IMR-90 (cell line): Measurements from ENCODE around the gene GAS7. TPM values are rescaled to one million over a fixed set of nuclear protein-coding genes. Genes with fewer than 3 reads are reported as not detected.

ENCODE experiments used
- ATAC-seq: fragments of 200-7000 bp; cut with Tn5 transposase; 2 replicates; pipeline ENCODE4 v1.9.1; 2020; ENCODE audit warnings: low read depth, mild to moderate bottlenecking, moderate library complexity
- BruUV-seq: library from RNA; stranded (reverse); fragments of 400-500 nt; replicated peaks from 2 replicates; lab custom pipeline; 2021; lab: Mats Ljungman, UMichigan
- CTCF ChIA-PET: fragments of 300-600 bp; formaldehyde crosslinking; extraction: SDS; loops from one replicate; lab custom pipeline; 2021; ENCODE audit warnings: antibody characterized with exemption; lab: Yijun Ruan, JAX
- POLR2A ChIA-PET: fragments of 300-600 bp; sonication (Branson Sonifier 250); formaldehyde crosslinking; loops from one replicate; lab custom pipeline; 2022; ENCODE audit warnings: antibody characterized with exemption; ENCODE audit not compliant: unreplicated experiment; lab: Charles Lee
- DNase-seq: peaks from one replicate; pipeline ENCODE4 v3.0.0; 2013
- H2AFZ ChIP-seq: replicated peaks from 2 replicates; pipeline ENCODE3; 2013; ENCODE audit warnings: low read length, mild to moderate bottlenecking; ENCODE audit not compliant: poor library complexity
- H2AK5ac ChIP-seq: 2 replicates; pipeline ENCODE4 v1.6.1; 2013; ENCODE audit warnings: low read depth, low read length, inconsistent platforms
- H2AK9ac ChIP-seq: replicated peaks from 2 replicates; pipeline ENCODE3; 2013; ENCODE audit warnings: mild to moderate bottlenecking, low read depth, low read length, moderate library complexity; ENCODE audit not compliant: poor library complexity
- H2BK120ac ChIP-seq: 2 replicates; pipeline ENCODE4 v1.6.1; 2013; ENCODE audit warnings: low read depth, low read length, inconsistent platforms
- H2BK15ac ChIP-seq: 3 replicates; pipeline ENCODE4 v1.6.1; 2013; ENCODE audit warnings: low read depth, low read length, inconsistent platforms
- H2BK20ac ChIP-seq: 2 replicates; pipeline ENCODE4 v1.6.1; 2013; ENCODE audit warnings: low read depth, mild to moderate bottlenecking, inconsistent platforms, low read length, moderate library complexity
- H2BK5ac ChIP-seq: 2 replicates; pipeline ENCODE4 v1.6.1; 2013; ENCODE audit warnings: mild to moderate bottlenecking, low read depth, low read length, inconsistent platforms; ENCODE audit not compliant: poor library complexity, severe bottlenecking
- H3K14ac ChIP-seq: replicated peaks from 2 replicates; pipeline ENCODE4 v1.6.1; 2013; ENCODE audit warnings: low read depth, low read length, inconsistent platforms
- H3K18ac ChIP-seq: 2 replicates; pipeline ENCODE4 v1.6.1; 2013; ENCODE audit warnings: low read depth, low read length, control low read depth
- H3K23ac ChIP-seq: 2 replicates; pipeline ENCODE4 v1.6.1; 2013; ENCODE audit warnings: low read depth, low read length, inconsistent platforms
- H3K27ac ChIP-seq: 2 replicates; pipeline ENCODE4 v1.5.1; 2013; ENCODE audit warnings: mild to moderate bottlenecking, control low read depth, low read length; ENCODE audit not compliant: insufficient read depth
- H3K27me3 ChIP-seq: 2 replicates; pipeline ENCODE4 v1.6.1; 2013; ENCODE audit warnings: low read length; ENCODE audit not compliant: control insufficient read depth, insufficient read depth
- H3K36me3 ChIP-seq: 2 replicates; pipeline ENCODE4 v1.6.1; 2013; ENCODE audit warnings: low read length, mixed read lengths; ENCODE audit not compliant: control insufficient read depth, insufficient read depth
- H3K4ac ChIP-seq: 2 replicates; pipeline ENCODE4 v1.6.1; 2013; ENCODE audit warnings: low read depth, low read length, inconsistent platforms
- H3K4me1 ChIP-seq: 2 replicates; pipeline ENCODE4 v1.6.1; 2013; ENCODE audit warnings: low read length, mixed read lengths; ENCODE audit not compliant: control insufficient read depth, insufficient read depth
- H3K4me2 ChIP-seq: 2 replicates; pipeline ENCODE4 v1.6.1; 2013; ENCODE audit warnings: low read depth, mild to moderate bottlenecking, control low read depth, low read length, moderate library complexity
- H3K4me3 ChIP-seq: 2 replicates; pipeline ENCODE4 v1.5.1; 2013; ENCODE audit warnings: low read depth, mild to moderate bottlenecking, control low read depth, low read length, moderate library complexity; ENCODE audit not compliant: insufficient read depth
- H3K56ac ChIP-seq: 2 replicates; pipeline ENCODE4 v1.6.1; 2013; ENCODE audit warnings: low read length, inconsistent platforms; ENCODE audit not compliant: insufficient read depth; ENCODE audit errors: extremely low read depth
- H3K79me1 ChIP-seq, 2 experiments: 2 replicates each; pipeline ENCODE4 v1.6.1; 2013; ENCODE audit warnings: low read length in 2 of 2, inconsistent platforms in 1 of 2, low read depth in 1 of 2
- H3K9ac ChIP-seq: 2 replicates; pipeline ENCODE4 v1.6.1; 2013; ENCODE audit warnings: low read depth, low read length, control low read depth
- H3K9me1 ChIP-seq: 2 replicates; pipeline ENCODE4 v1.6.1; 2013; ENCODE audit warnings: low read length, inconsistent platforms; ENCODE audit not compliant: insufficient read depth
- H3K9me3 ChIP-seq: 2 replicates; pipeline ENCODE4 v1.6.1; 2013; ENCODE audit warnings: low read length; ENCODE audit not compliant: control insufficient read depth, insufficient read depth
- H4K20me1 ChIP-seq: 2 replicates; pipeline ENCODE4 v1.6.1; 2013; ENCODE audit warnings: low read length, inconsistent platforms; ENCODE audit not compliant: insufficient read depth
- H4K5ac ChIP-seq: 2 replicates; pipeline ENCODE4 v1.6.1; 2013; ENCODE audit warnings: mild to moderate bottlenecking, low read depth, low read length, control low read depth
- H4K8ac ChIP-seq, 2 experiments: 2 replicates each; pipeline ENCODE4 v1.6.1; 2013; ENCODE audit warnings: low read depth in 2 of 2, low read length in 2 of 2, control low read depth in 1 of 2, inconsistent platforms in 1 of 2
- H4K91ac ChIP-seq: 2 replicates; pipeline ENCODE4 v1.6.1; 2013; ENCODE audit warnings: low read depth, low read length, inconsistent platforms; ENCODE audit not compliant: insufficient read depth
- CEBPB ChIP-seq: IDR thresholded peaks from 2 replicates; pipeline ENCODE4 v1.6.1; 2012; ENCODE audit warnings: low read depth, low read length, improper control_type of control experiment
- CHD1 ChIP-seq: IDR thresholded peaks from 2 replicates; pipeline ENCODE4 v1.6.1; 2012; ENCODE audit warnings: low read depth, low read length, improper control_type of control experiment
- ELK1 ChIP-seq: fragments of 150-350 bp; IDR thresholded peaks from 2 replicates; pipeline ENCODE4 v1.6.1; 2016; ENCODE audit warnings: low read depth, mild to moderate bottlenecking, low read length, moderate library complexity, borderline replicate concordance
- MAFK ChIP-seq: IDR thresholded peaks from 2 replicates; pipeline ENCODE4 v1.6.1; 2012; ENCODE audit warnings: low read depth, low read length, improper control_type of control experiment
- MAZ ChIP-seq: IDR thresholded peaks from 2 replicates; pipeline ENCODE4 v1.6.1; 2012; ENCODE audit warnings: low read depth, mild to moderate bottlenecking, low read length, improper control_type of control experiment, moderate library complexity, borderline replicate concordance
- MXI1 ChIP-seq: IDR thresholded peaks from 2 replicates; pipeline ENCODE4 v1.6.1; 2012; ENCODE audit warnings: low read depth, mild to moderate bottlenecking, low read length, moderate library complexity, borderline replicate concordance
- NFE2L2 ChIP-seq: fragments of 150-350 bp; IDR thresholded peaks from 2 replicates; pipeline ENCODE4 v1.6.1; 2016; ENCODE audit warnings: low read depth, mild to moderate bottlenecking, low read length
- POLR2A ChIP-seq: IDR thresholded peaks from 2 replicates; pipeline ENCODE4 v1.6.1; 2012; ENCODE audit warnings: mild to moderate bottlenecking, low read depth, low read length
- RAD21 ChIP-seq: IDR thresholded peaks from 2 replicates; pipeline ENCODE4 v1.6.1; 2012; ENCODE audit warnings: low read length, improper control_type of control experiment
- RCOR1 ChIP-seq: IDR thresholded peaks from 2 replicates; pipeline ENCODE4 v1.6.1; 2012; ENCODE audit warnings: mild to moderate bottlenecking, low read length, improper control_type of control experiment; ENCODE audit not compliant: insufficient replicate concordance
- RFX5 ChIP-seq: IDR thresholded peaks from 2 replicates; pipeline ENCODE4 v1.8.0; 2012; ENCODE audit warnings: low read depth, mild to moderate bottlenecking, low read length, moderate library complexity
- SMC3 ChIP-seq: fragments of 150-350 bp; IDR thresholded peaks from 2 replicates; pipeline ENCODE4 v1.6.1; 2016; ENCODE audit warnings: low read depth, mild to moderate bottlenecking, antibody characterized with exemption, low read length, moderate library complexity
- WGBS, 2 experiments: methylation state at CpG; one replicate each; pipeline versions ENCODE4 v1.1.5 to v1.1.7; 2013; ENCODE audit warnings: missing lambda C conversion rate in 2 of 2; ENCODE audit not compliant: insufficient read length in 1 of 2; ENCODE audit errors: extremely low coverage in 2 of 2; 5-methylcytosine and 5-hydroxymethylcytosine counted together
- dilution Hi-C: fragments of 300-500 bp; cut with HindIII; formaldehyde crosslinking; loops from one replicate; pipeline ENCODE4 v1.14.3; 2018; ENCODE audit warnings: low sequenced_read_pairs; ENCODE audit not compliant: unreplicated experiment
- in situ Hi-C: fragments of 300-500 bp; cut with MboI; formaldehyde crosslinking; loops from 3 replicates; pipeline ENCODE4 v1.14.3; 2019; ENCODE audit warnings: low sequenced_read_pairs, inconsistent platforms, mixed read lengths
- intact Hi-C: fragments of 100-400 bp; cut with micrococcal nuclease; formaldehyde crosslinking; loops from 2 replicates; pipeline ENCODE4 v1.10.0; 2022
- polyA plus RNA-seq, 3 experiments: library from polyadenylated mRNA; depleted of rRNA; stranded (reverse); fragments of >200 nt; gene quantifications; 2 replicates each; pipeline ENCODE4 v1.2.3, GENCODE V29; 2012; ENCODE audit warnings: low replicate concordance in 1 of 3
- total RNA-seq: library from RNA; depleted of rRNA; stranded (reverse); fragments of >200 nt; gene quantifications from 2 replicates; pipeline ENCODE4 v1.2.3, GENCODE V29; 2012

Gene GAS7
- total and polyA plus RNA-seq, 2 of the 4 experiments (the other 2 are of a cell fraction) = 4.6 to 5.0 TPM

GRCh38 chr17:9948928-9949327, 249.5 kb downstream of the GAS7 start:
- ChIA-PET POLR2A (no interaction called here), CTCF (no interaction called here)
- dilution Hi-C loops = no loop called here
- Histone ChIP-seq H4K91ac (no peak overlapping the region), H4K20me1 (no peaks in the 10 kb centered on the region), H3K9ac (no peak overlapping the region), H4K5ac (no peak overlapping the region), H2AK9ac (no peak overlapping the region), H3K79me1 (no peaks in the 10 kb centered on the region), H3K27ac (no peak overlapping the region), H4K8ac (no peak overlapping the region), H3K9me1 (no peaks in the 10 kb centered on the region), H3K36me3 (peaks cover 2% of the 10 kb centered on the region; the same call in 1 of the 2 replicates), H2BK5ac (no peak overlapping the region), H3K4ac (no peak overlapping the region), H2BK15ac (no peak overlapping the region), H3K23ac (no peak overlapping the region), H3K4me3 (no peak overlapping the region), H3K4me1 (no peaks in the 10 kb centered on the region), H3K56ac (no peak overlapping the region), H2BK120ac (no peak overlapping the region), H3K14ac (no peak overlapping the region), H2AFZ (no peak overlapping the region), H2BK20ac (no peak overlapping the region), H3K18ac (no peak overlapping the region), H2AK5ac (no peak overlapping the region), H3K9me3 (no peaks in the 10 kb centered on the region), H3K27me3 (no peaks in the 10 kb centered on the region), H3K4me2 (no peak overlapping the region)
- intact Hi-C loops = no loop called here
- no peak for TF ChIP-seq MAFK
- no peak for TF ChIP-seq NFE2L2
- no peak for TF ChIP-seq ELK1
- no peak for TF ChIP-seq MXI1
- no peak for TF ChIP-seq RCOR1
- TF ChIP-seq SMC3 = no peak
- TF ChIP-seq MAZ = no peak
- TF ChIP-seq CHD1 = no peak
- TF ChIP-seq RFX5 = no peak
- no peak for TF ChIP-seq CEBPB
- no peak for TF ChIP-seq POLR2A
- no peak for TF ChIP-seq RAD21
- in situ Hi-C loops = no loop called here
- DNase-seq = no peak
- no TSS peak for BruUV-seq
- no peak for ATAC-seq
- 67% methylated on average over 5 of the region's 10 CpGs; no CpG with 5 or more reads in 1 of the 2 experiments for WGBS, 2 experiments
